CD1c-positive myeloid dendritic cell (primary cell): ENCODE data around the gene PEX1.
"Not testable (repeated sequence)": the region's sequence is repeated elsewhere in the genome, so short reads cannot be mapped to it uniquely, and the experiment has no call there.

Experiments used
- DNase-seq: peaks from one replicate; pipeline ENCODE4 v3.0.0-alpha.2; 2016; ENCODE audit errors: extremely low spot score

The PEX1 gene

GRCh38 chr7:92528188-92528957 lies at the start of gene PEX1, which contains the start of gene RBM48:
TSS of gene PEX1 (minus strand) at chr7:92528520. CDS start at chr7:92528435, 85 bp downstream.
TSS of gene RBM48 (plus strand) at chr7:92528795. CDS start at chr7:92528814, 19 bp downstream.
- peak; percentile 99 for DNase-seq

- DNase-seq: no peak
These were observed 48.0 kb upstream of the PEX1 start for GRCh38 chr7:92576296-92576695.

GRCh38 chr7:92569137-92569536 lies 40.8 kb upstream of the PEX1 start:
- no peak for DNase-seq

GRCh38 chr7:92567460-92567859 lies 39.1 kb upstream of the PEX1 start:
- DNase-seq: no peak

GRCh38 chr7:92563345-92563744 lies 35.0 kb upstream of the PEX1 start:
- no peak for DNase-seq

- no peak for DNase-seq
These were observed 32.3 kb upstream of the PEX1 start for GRCh38 chr7:92560602-92561001.

- DNase-seq: no peak
These were observed 29.6 kb upstream of the PEX1 start for GRCh38 chr7:92557808-92558362.

- DNase-seq: no peak
These were observed 28.9 kb upstream of the PEX1 start for GRCh38 chr7:92557249-92557648.

GRCh38 chr7:92550194-92550593 lies 21.9 kb upstream of the PEX1 start:
- no peak for DNase-seq

GRCh38 chr7:92547579-92547978 lies 19.3 kb upstream of the PEX1 start:
- DNase-seq: no peak

GRCh38 chr7:92546856-92547497 lies 18.7 kb upstream of the PEX1 start:
- no peak for DNase-seq

- DNase-seq: not testable (repeated sequence)
These were observed 16.8 kb upstream of the PEX1 start for GRCh38 chr7:92545116-92545515.

- not testable (repeated sequence) for DNase-seq
These were observed 15.2 kb upstream of the PEX1 start for GRCh38 chr7:92543542-92543941.

- no peak for DNase-seq
These were observed 6.3 kb upstream of the PEX1 start for GRCh38 chr7:92534572-92534971.

- no peak for DNase-seq
These were observed 591 bp upstream of the PEX1 start for GRCh38 chr7:92528958-92529264.

- DNase-seq: peak; percentile 33
These were observed 776 bp downstream of the PEX1 start for GRCh38 chr7:92527300-92528187.

- no peak for DNase-seq
These were observed 5.2 kb downstream of the PEX1 start for GRCh38 chr7:92523110-92523509.

- DNase-seq: peak; percentile 8
These were observed 8.3 kb downstream of the PEX1 start for GRCh38 chr7:92520024-92520423.

GRCh38 chr7:92517631-92518030 lies 10.7 kb downstream of the PEX1 start:
- no peak for DNase-seq

GRCh38 chr7:92513167-92513902 lies 15.0 kb downstream of the PEX1 start:
- DNase-seq: no peak

GRCh38 chr7:92508946-92509345 lies 19.4 kb downstream of the PEX1 start:
- no peak for DNase-seq
